SK-N-SH (cell line): ENCODE data around the gene OLFML1. TPM values are rescaled to one million over a fixed set of nuclear protein-coding genes. Genes with fewer than 3 reads are reported as not detected.

Experiments used
- CTCF ChIA-PET: fragments of 300-600, 350-600 bp; formaldehyde crosslinking; extraction: SDS; loops from one replicate; lab custom pipeline; 2021; lab: Yijun Ruan, JAX
- POLR2A ChIA-PET: fragments of 350-600 bp; sonication (Branson Sonifier 250); formaldehyde crosslinking; extraction: SDS; loops from one replicate; lab custom pipeline; 2020; ENCODE audit warnings: antibody characterized with exemption, inconsistent platforms; lab: Yijun Ruan, JAX
- DNase-seq: peaks from one replicate; pipeline ENCODE4 v3.0.0; 2012
- H2AFZ ChIP-seq: fragments of 200-600 bp; sonication (generic); 2 replicates; pipeline ENCODE4 v1.8.1; 2016; ENCODE audit warnings: antibody characterized with exemption, mild to moderate bottlenecking, low read depth
- H3F3A ChIP-seq: fragments of 200-600 bp; sonication (generic); replicated peaks from 2 replicates; pipeline ENCODE3; 2016; ENCODE audit warnings: antibody characterized with exemption, mild to moderate bottlenecking; ENCODE audit not compliant: insufficient read depth
- H3K27ac ChIP-seq, 2 experiments: fragments of 200-500 bp in 1 of 2; fragments of 200-600 bp in 1 of 2; sonication (Bioruptor generic) in 1 of 2; sonication (generic), shearing (Covaris generic) in 1 of 2; 2 replicates each; pipeline versions ENCODE4 v1.5.1 to v1.6.1; 2014 to 2016; ENCODE audit warnings: low read depth in 2 of 2, inconsistent platforms in 1 of 2, low read length in 1 of 2, mild to moderate bottlenecking in 1 of 2, mixed read lengths in 1 of 2
- H3K27me3 ChIP-seq: fragments of 200-600 bp; sonication (generic), shearing (Covaris generic); 2 replicates; pipeline ENCODE4 v1.6.1; 2016; ENCODE audit warnings: mixed run types; ENCODE audit not compliant: insufficient read depth
- H3K36me3 ChIP-seq, 2 experiments: fragments of 200-500 bp in 1 of 2; fragments of 200-600 bp in 1 of 2; sonication (Bioruptor generic) in 1 of 2; sonication (generic) in 1 of 2; replicated peaks in 1 of 2; 2 replicates each; pipeline versions ENCODE3 to v1.5.1; 2014 to 2016; ENCODE audit warnings: low read length in 1 of 2, mild to moderate bottlenecking in 1 of 2; ENCODE audit not compliant: insufficient read depth in 2 of 2, control insufficient read depth in 1 of 2
- H3K4me1 ChIP-seq, 2 experiments: fragments of 200-500 bp in 1 of 2; fragments of 200-600 bp in 1 of 2; sonication (Bioruptor generic) in 1 of 2; sonication (generic), shearing (Covaris generic) in 1 of 2; 2 replicates each; pipeline versions ENCODE4 v1.5.1 to v1.6.1; 2014 to 2016; ENCODE audit warnings: low read depth in 1 of 2, low read length in 1 of 2, mixed run types in 1 of 2; ENCODE audit not compliant: insufficient read depth in 2 of 2, control insufficient read depth in 1 of 2
- H3K4me2 ChIP-seq: fragments of 200-600 bp; sonication (generic), shearing (Covaris generic); 2 replicates; pipeline ENCODE4 v1.6.1; 2017; ENCODE audit warnings: mixed run types
- H3K4me3 ChIP-seq, 2 experiments: fragments of 200-500 bp in 1 of 2; fragments of 200-600 bp in 1 of 2; sonication (Bioruptor generic) in 1 of 2; sonication (generic), shearing (Covaris generic) in 1 of 2; 2 replicates each; pipeline versions ENCODE4 v1.5.1 to v1.8.1; 2014 to 2016; ENCODE audit warnings: low read depth in 2 of 2, inconsistent platforms in 1 of 2, low read length in 1 of 2, mild to moderate bottlenecking in 1 of 2, mixed read lengths in 1 of 2, moderate library complexity in 1 of 2
- H3K79me2 ChIP-seq: fragments of 200-600 bp; sonication (generic); 2 replicates; pipeline ENCODE4 v1.8.1; 2017; ENCODE audit warnings: mild to moderate bottlenecking; ENCODE audit not compliant: insufficient read depth
- H3K9ac ChIP-seq: fragments of 200-600 bp; sonication (generic); 2 replicates; pipeline ENCODE4 v1.6.1; 2017; ENCODE audit warnings: mixed run types
- H3K9me2 ChIP-seq: fragments of 200-600 bp; sonication (generic); 2 replicates; pipeline ENCODE4 v1.6.1; 2017; ENCODE audit warnings: mixed run types
- H3K9me3 ChIP-seq: fragments of 200-600 bp; sonication (generic); 2 replicates; pipeline ENCODE4 v1.6.1; 2017; ENCODE audit warnings: mixed run types, mild to moderate bottlenecking, moderate library complexity
- H4K20me1 ChIP-seq: fragments of 200-600 bp; sonication (generic); 2 replicates; pipeline ENCODE4 v1.6.1; 2017; ENCODE audit warnings: mild to moderate bottlenecking, mixed run types; ENCODE audit not compliant: insufficient read depth
- CTCF ChIP-seq: fragments of 200-600 bp; sonication (generic); IDR thresholded peaks from 2 replicates; pipeline ENCODE4 v1.6.1; 2017; ENCODE audit warnings: antibody characterized with exemption, mild to moderate bottlenecking, moderate library complexity
- EZH2phosphoT487 ChIP-seq: fragments of 200-600 bp; sonication (generic); IDR thresholded peaks from 2 replicates; pipeline ENCODE4 v1.6.1; 2017; ENCODE audit warnings: low read depth, mixed run types, mild to moderate bottlenecking, antibody characterized with exemption, moderate library complexity, borderline replicate concordance
- FOXM1 ChIP-seq: IDR thresholded peaks from 2 replicates; pipeline ENCODE4 v1.4.0; 2012; ENCODE audit warnings: low read depth, mild to moderate bottlenecking
- GABPA ChIP-seq: IDR thresholded peaks from 2 replicates; pipeline ENCODE4 v1.4.0; 2012; ENCODE audit warnings: low read depth, mild to moderate bottlenecking
- IRF3 ChIP-seq: fragments of 150-350 bp; IDR thresholded peaks from 2 replicates; pipeline ENCODE4 v1.6.1; 2016; ENCODE audit warnings: mild to moderate bottlenecking, low read depth, low read length
- JUND ChIP-seq: IDR thresholded peaks from 2 replicates; pipeline ENCODE4 v1.4.0; 2012
- MXI1 ChIP-seq: IDR thresholded peaks from 2 replicates; pipeline ENCODE4 v1.6.1; 2012; ENCODE audit warnings: mild to moderate bottlenecking, low read depth, low read length, improper control_type of control experiment
- POLR2AphosphoS5 ChIP-seq: IDR thresholded peaks from 2 replicates; pipeline ENCODE4 v1.6.1; 2012; ENCODE audit warnings: low read depth, low read length
- RCOR1 ChIP-seq: fragments of 150-350 bp; IDR thresholded peaks from 2 replicates; pipeline ENCODE4 v1.6.1; 2017; ENCODE audit warnings: antibody characterized with exemption, low read length
- TCF12 ChIP-seq: IDR thresholded peaks from 2 replicates; pipeline ENCODE4 v1.4.0; 2012
- WGBS: methylation state at CpG from one replicate; pipeline ENCODE4 v1.1.6; 2017; ENCODE audit warnings: low lambda C conversion rate; 5-methylcytosine and 5-hydroxymethylcytosine counted together
- polyA plus RNA-seq, 3 experiments: library from polyadenylated mRNA; depleted of rRNA; stranded (reverse); fragments of >200 nt; gene quantifications; 2 replicates each; pipeline ENCODE4 v1.2.3, GENCODE V29; 2012
- TF ChIP-seq, protein P1 (sequence below): IDR thresholded peaks from 2 replicates; pipeline ENCODE4 v1.4.0; 2012; ENCODE audit warnings: low read depth, borderline replicate concordance
- TF ChIP-seq, protein P2 (sequence below): IDR thresholded peaks from 2 replicates; pipeline ENCODE4 v1.4.0; 2012; ENCODE audit warnings: low read depth
- TF ChIP-seq, protein P3 (sequence below): fragments of 150-350 bp; IDR thresholded peaks from 2 replicates; pipeline ENCODE4 v1.6.1; 2017; ENCODE audit warnings: antibody characterized with exemption, low read length, low read depth, borderline replicate concordance

Gene OLFML1
- polyA plus RNA-seq, 1 of the 3 experiments (the other 2 are of a cell fraction) = not detected

- TF ChIP-seq, protein P1, sequence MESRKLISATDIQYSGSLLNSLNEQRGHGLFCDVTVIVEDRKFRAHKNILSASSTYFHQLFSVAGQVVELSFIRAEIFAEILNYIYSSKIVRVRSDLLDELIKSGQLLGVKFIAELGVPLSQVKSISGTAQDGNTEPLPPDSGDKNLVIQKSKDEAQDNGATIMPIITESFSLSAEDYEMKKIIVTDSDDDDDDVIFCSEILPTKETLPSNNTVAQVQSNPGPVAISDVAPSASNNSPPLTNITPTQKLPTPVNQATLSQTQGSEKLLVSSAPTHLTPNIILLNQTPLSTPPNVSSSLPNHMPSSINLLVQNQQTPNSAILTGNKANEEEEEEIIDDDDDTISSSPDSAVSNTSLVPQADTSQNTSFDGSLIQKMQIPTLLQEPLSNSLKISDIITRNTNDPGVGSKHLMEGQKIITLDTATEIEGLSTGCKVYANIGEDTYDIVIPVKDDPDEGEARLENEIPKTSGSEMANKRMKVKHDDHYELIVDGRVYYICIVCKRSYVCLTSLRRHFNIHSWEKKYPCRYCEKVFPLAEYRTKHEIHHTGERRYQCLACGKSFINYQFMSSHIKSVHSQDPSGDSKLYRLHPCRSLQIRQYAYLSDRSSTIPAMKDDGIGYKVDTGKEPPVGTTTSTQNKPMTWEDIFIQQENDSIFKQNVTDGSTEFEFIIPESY = no peak
- no peak for TF ChIP-seq EZH2phosphoT487
- no peak for TF ChIP-seq TCF12
- TF ChIP-seq POLR2AphosphoS5 = no peak
- TF ChIP-seq, protein P2, sequence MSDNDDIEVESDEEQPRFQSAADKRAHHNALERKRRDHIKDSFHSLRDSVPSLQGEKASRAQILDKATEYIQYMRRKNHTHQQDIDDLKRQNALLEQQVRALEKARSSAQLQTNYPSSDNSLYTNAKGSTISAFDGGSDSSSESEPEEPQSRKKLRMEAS = no peak
- TF ChIP-seq MXI1 = no peak
- no peak for TF ChIP-seq IRF3
Measured at GRCh38 chr11:7513234-7514098, 28.2 kb downstream of the OLFML1 start, which contains the start of gene PPFIBP2 (continued).

DNA sequence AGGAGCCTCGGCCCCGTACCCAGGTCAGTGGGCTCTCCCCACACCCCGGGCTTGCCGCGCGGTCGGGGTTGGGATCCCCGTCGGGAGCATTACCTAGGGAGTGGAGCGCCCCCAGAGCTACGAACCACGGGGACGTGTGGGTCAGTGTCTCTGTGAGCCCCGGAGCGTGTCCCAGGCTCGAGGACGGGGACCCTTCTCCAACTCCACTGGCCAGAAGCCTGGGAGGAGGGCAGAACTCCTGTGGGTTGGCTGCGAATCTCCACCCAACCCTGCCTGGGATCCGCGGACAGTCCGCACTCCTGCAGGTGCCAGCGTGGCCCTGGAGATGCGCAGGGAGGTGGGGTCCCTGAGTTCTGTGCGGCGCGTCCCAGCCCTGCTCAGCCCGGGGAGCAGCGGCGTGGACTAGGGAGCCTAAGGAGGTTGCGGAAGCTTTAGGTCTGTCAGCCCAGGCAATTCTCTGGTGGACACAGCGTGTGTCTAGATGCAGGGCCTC, 28.8 kb downstream of the OLFML1 start:
- no peak for TF ChIP-seq TCF12
- TF ChIP-seq JUND = no peak
- TF ChIP-seq FOXM1 = no peak
- TF ChIP-seq CTCF = no peak
- TF ChIP-seq, protein P1 = no peak
- TF ChIP-seq MXI1 = no peak
- TF ChIP-seq RCOR1 = no peak
- TF ChIP-seq POLR2AphosphoS5 = no peak
- TF ChIP-seq, protein P3, sequence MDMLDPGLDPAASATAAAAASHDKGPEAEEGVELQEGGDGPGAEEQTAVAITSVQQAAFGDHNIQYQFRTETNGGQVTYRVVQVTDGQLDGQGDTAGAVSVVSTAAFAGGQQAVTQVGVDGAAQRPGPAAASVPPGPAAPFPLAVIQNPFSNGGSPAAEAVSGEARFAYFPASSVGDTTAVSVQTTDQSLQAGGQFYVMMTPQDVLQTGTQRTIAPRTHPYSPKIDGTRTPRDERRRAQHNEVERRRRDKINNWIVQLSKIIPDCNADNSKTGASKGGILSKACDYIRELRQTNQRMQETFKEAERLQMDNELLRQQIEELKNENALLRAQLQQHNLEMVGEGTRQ = no peak
- no peak for TF ChIP-seq GABPA
- TF ChIP-seq, all 33 proteins: peak for 0
- no peak overlapping the region for H3K27ac ChIP-seq
- H3K4me3 ChIP-seq = peak overlapping the region; percentile 63 to 76
- H3K36me3 ChIP-seq = no peaks in the 10 kb centered on the region
- no peaks in the 10 kb centered on the region for H3K9me3 ChIP-seq
- no peaks in the 10 kb centered on the region for H3F3A ChIP-seq
- no peaks in the 10 kb centered on the region for H3K79me2 ChIP-seq
- H3K4me2 ChIP-seq = peak overlapping the region; percentile 93
- 23% methylated on average over 9 of the region's 31 CpGs for WGBS
- no peak overlapping the region; the same call in 1 of the 2 replicates for H3K9ac ChIP-seq
- no peak for DNase-seq
- peaks cover 9% of the 10 kb centered on the region for H3K27me3 ChIP-seq
- POLR2A ChIA-PET = interaction anchor here (0.8 kb wide), 1 partner anchor 57 kb away, joined by 3 read pairs; no protein-coding TSS in a partner anchor
- CTCF ChIA-PET = interaction anchor here (0.6 to 7.0 kb wide), 30 partner anchors 9 to 1062 kb away, joined by 3 to 74 read pairs (median 4); no protein-coding TSS in a partner anchor
- no peaks in the 10 kb centered on the region for H3K9me2 ChIP-seq
- peaks cover 0 to 18% of the 10 kb centered on the region in 2 experiments; a peak in 1 of 4 replicates for H3K4me1 ChIP-seq
- H2AFZ ChIP-seq = peak overlapping the region; percentile 98; the same call in 1 of the 2 replicates
- no peaks in the 10 kb centered on the region for H4K20me1 ChIP-seq
